HL-60 (cell line): ENCODE results near the gene PAM16.

Source experiments
- CTCF ChIP-seq: IDR thresholded peaks from one replicate; pipeline ENCODE4 v1.5.1; 2011; ENCODE audit warnings: low read length, control low read depth, inconsistent platforms; ENCODE audit not compliant: insufficient read depth
- POLR2AphosphoS5 ChIP-seq: IDR thresholded peaks from 2 replicates; pipeline ENCODE4 v1.6.1; 2012; ENCODE audit warnings: low read depth
- REST ChIP-seq: IDR thresholded peaks from 2 replicates; pipeline ENCODE4 v1.6.1; 2012; ENCODE audit warnings: low read depth; ENCODE audit not compliant: insufficient replicate concordance

- TF ChIP-seq POLR2AphosphoS5, result no peak
- TF ChIP-seq CTCF, result no peak
- TF ChIP-seq REST, result no peak
Observed at GRCh38 chr16:4356820-4357219, 5.7 kb upstream of the PAM16 start.
